HEK293 (cell line): ENCODE measurements around the gene PLB1.

Source experiments
- CTCF ChIA-PET: fragments of 350-600 bp; formaldehyde crosslinking; extraction: SDS; loops from one replicate; lab custom pipeline; 2021; ENCODE audit warnings: antibody characterized with exemption; lab: Yijun Ruan, JAX
- POLR2A ChIA-PET: fragments of 300-600 bp; formaldehyde crosslinking; extraction: SDS; loops from one replicate; lab custom pipeline; 2020; ENCODE audit warnings: antibody characterized with exemption, inconsistent platforms; lab: Yijun Ruan, JAX
- H3K27ac ChIP-seq: fragments of 200-500 bp; sonication (Bioruptor generic); 2 replicates; pipeline ENCODE4 v1.5.1; 2014; ENCODE audit warnings: low read depth, low read length, control low read depth, inconsistent platforms; ENCODE audit errors: extremely low read depth
- H3K36me3 ChIP-seq, 2 experiments: fragments of 200-500 bp in 1 of 2; sonication (Bioruptor generic) in 1 of 2; 1 replicate in 1 of 2; 2 replicates in 1 of 2; pipeline ENCODE4 v1.5.1; 2014 to 2017; ENCODE audit warnings: inconsistent platforms in 2 of 2, low read length in 2 of 2; ENCODE audit not compliant: control insufficient read depth in 2 of 2, insufficient read depth in 1 of 2
- H3K4me1 ChIP-seq: fragments of 200-500 bp; sonication (Bioruptor generic); 2 replicates; pipeline ENCODE4 v1.5.1; 2014; ENCODE audit warnings: mild to moderate bottlenecking, low read length, inconsistent platforms; ENCODE audit not compliant: control insufficient read depth, insufficient read depth
- H3K4me3 ChIP-seq: 2 replicates; pipeline ENCODE4 v1.5.1; 2011; ENCODE audit warnings: low read depth, mild to moderate bottlenecking, control low read depth, low read length, moderate library complexity
- H3K9me3 ChIP-seq: fragments of 200-500 bp; sonication (Bioruptor generic); 2 replicates; pipeline ENCODE4 v1.5.1; 2014; ENCODE audit warnings: low read depth, low read length, inconsistent platforms; ENCODE audit not compliant: control insufficient read depth, insufficient read depth
- EGR2 ChIP-seq: fragments of 450-650 bp; formaldehyde crosslinking; IDR thresholded peaks from 2 replicates; pipeline ENCODE4 v1.5.1; 2016; ENCODE audit warnings: low read depth, missing biosample characterization, missing genetic modification characterization
- KLF9 ChIP-seq: fragments of 450-650 bp; formaldehyde crosslinking; IDR thresholded peaks from 2 replicates; pipeline ENCODE4 v1.5.1; 2016; ENCODE audit warnings: missing biosample characterization, missing genetic modification characterization, low read depth
- MZF1 ChIP-seq: fragments of 450-650 bp; formaldehyde crosslinking; IDR thresholded peaks from 2 replicates; pipeline ENCODE4 v1.5.1; 2017; ENCODE audit warnings: missing biosample characterization, missing genetic modification characterization, borderline replicate concordance
- PBX3 ChIP-seq: sonication (generic); formaldehyde crosslinking; IDR thresholded peaks from 2 replicates; pipeline ENCODE4 v1.8.1; 2022; ENCODE audit warnings: mild to moderate bottlenecking, moderate library complexity, missing genetic modification reagents
- RBAK ChIP-seq: fragments of 450-650 bp; formaldehyde crosslinking; IDR thresholded peaks from 2 replicates; pipeline ENCODE4 v1.5.1; 2016; ENCODE audit warnings: missing biosample characterization, missing genetic modification characterization
- REPIN1 ChIP-seq: fragments of 450-650 bp; formaldehyde crosslinking; IDR thresholded peaks from 2 replicates; pipeline ENCODE4 v1.5.1; 2017; ENCODE audit warnings: missing biosample characterization, missing genetic modification characterization, low read depth
- REST ChIP-seq: fragments of 450-650 bp; formaldehyde crosslinking; IDR thresholded peaks from 2 replicates; pipeline ENCODE4 v1.5.1; 2016; ENCODE audit warnings: missing biosample characterization, missing genetic modification characterization
- TRIM28 ChIP-seq: IDR thresholded peaks from 2 replicates; pipeline ENCODE4 v1.6.1; 2011; ENCODE audit warnings: low read length, control low read depth, borderline replicate concordance
- ZBTB20 ChIP-seq: fragments of 450-650 bp; formaldehyde crosslinking; IDR thresholded peaks from 2 replicates; pipeline ENCODE4 v1.5.1; 2016; ENCODE audit warnings: missing biosample characterization, missing genetic modification characterization
- ZFHX2 ChIP-seq: fragments of 450-650 bp; formaldehyde crosslinking; conservative IDR thresholded peaks from 2 replicates; pipeline ENCODE4 v1.5.1; 2016; ENCODE audit warnings: missing biosample characterization, missing genetic modification characterization
- ZNF138 ChIP-seq: fragments of 450-650 bp; formaldehyde crosslinking; IDR thresholded peaks from 2 replicates; pipeline ENCODE4 v1.5.1; 2016; ENCODE audit warnings: missing biosample characterization, missing genetic modification characterization, borderline replicate concordance
- ZNF155 ChIP-seq: fragments of 450-650 bp; formaldehyde crosslinking; IDR thresholded peaks from 2 replicates; pipeline ENCODE4 v1.5.1; 2016; ENCODE audit warnings: missing biosample characterization, missing genetic modification characterization
- ZNF19 ChIP-seq: fragments of 450-650 bp; formaldehyde crosslinking; IDR thresholded peaks from 2 replicates; pipeline ENCODE4; 2016; ENCODE audit warnings: missing biosample characterization, missing genetic modification characterization, low read depth
- ZNF274 ChIP-seq, 2 experiments: fragments of 200-500 bp in 1 of 2; fragments of 450-650 bp in 1 of 2; sonication (Bioruptor generic) in 1 of 2; formaldehyde crosslinking in 1 of 2; IDR thresholded peaks; 2 replicates each; pipeline versions ENCODE4 v1.5.1 to v1.6.1; 2014 to 2016; ENCODE audit warnings: borderline replicate concordance in 1 of 2, inconsistent platforms in 1 of 2, low read length in 1 of 2, missing biosample characterization in 1 of 2, missing genetic modification characterization in 1 of 2
- ZNF398 ChIP-seq: fragments of 450-650 bp; formaldehyde crosslinking; IDR thresholded peaks from 2 replicates; pipeline ENCODE4 v1.5.1; 2017; ENCODE audit warnings: missing biosample characterization, missing genetic modification characterization
- ZNF416 ChIP-seq: fragments of 450-650 bp; formaldehyde crosslinking; IDR thresholded peaks from 2 replicates; pipeline ENCODE4 v1.5.1; 2016; ENCODE audit warnings: missing biosample characterization, missing genetic modification characterization
- ZNF426 ChIP-seq: fragments of 450-650 bp; formaldehyde crosslinking; IDR thresholded peaks from 2 replicates; pipeline ENCODE4 v1.5.1; 2017; ENCODE audit warnings: missing biosample characterization, missing genetic modification characterization, mild to moderate bottlenecking, inconsistent platforms, moderate library complexity
- ZNF433 ChIP-seq: fragments of 450-650 bp; formaldehyde crosslinking; IDR thresholded peaks from 2 replicates; pipeline ENCODE4 v1.5.1; 2016; ENCODE audit warnings: missing biosample characterization, missing genetic modification characterization, low read depth
- ZNF548 ChIP-seq: fragments of 450-650 bp; formaldehyde crosslinking; IDR thresholded peaks from 2 replicates; pipeline ENCODE4 v1.5.1; 2016; ENCODE audit warnings: missing biosample characterization, missing genetic modification characterization
- ZNF558 ChIP-seq: fragments of 450-650 bp; formaldehyde crosslinking; IDR thresholded peaks from 2 replicates; pipeline ENCODE4 v1.5.1; 2016; ENCODE audit warnings: missing biosample characterization, missing genetic modification characterization
- ZNF596 ChIP-seq: fragments of 450-650 bp; IDR thresholded peaks from 2 replicates; pipeline ENCODE4 v1.5.0; 2018; ENCODE audit warnings: missing biosample characterization, mild to moderate bottlenecking, missing genetic modification characterization, moderate library complexity
- ZNF707 ChIP-seq: fragments of 450-650 bp; formaldehyde crosslinking; IDR thresholded peaks from 2 replicates; pipeline ENCODE4 v1.5.1; 2016; ENCODE audit warnings: missing biosample characterization, missing genetic modification characterization
- ZNF747 ChIP-seq: fragments of 450-650 bp; formaldehyde crosslinking; IDR thresholded peaks from 2 replicates; pipeline ENCODE4 v1.5.1; 2016; ENCODE audit warnings: missing biosample characterization, missing genetic modification characterization
- ZNF785 ChIP-seq: fragments of 450-650 bp; formaldehyde crosslinking; IDR thresholded peaks from 2 replicates; pipeline ENCODE4 v1.5.1; 2016; ENCODE audit warnings: missing biosample characterization, missing genetic modification characterization
- ZNF843 ChIP-seq: fragments of 450-650 bp; formaldehyde crosslinking; IDR thresholded peaks from 2 replicates; pipeline ENCODE4 v1.5.1; 2016; ENCODE audit warnings: missing biosample characterization, missing genetic modification characterization
- TF ChIP-seq, protein P1 (sequence below): fragments of 450-650 bp; formaldehyde crosslinking; IDR thresholded peaks from 2 replicates; pipeline ENCODE4 v1.5.1; 2017; ENCODE audit warnings: missing biosample characterization, missing genetic modification characterization

The PLB1 gene

GRCh38 chr2:28626891-28627421 lies 131.1 kb downstream of the PLB1 start:
- Histone ChIP-seq H3K4me3 (no peak overlapping the region), H3K36me3 (no peaks in the 10 kb centered on the region), H3K9me3 (no peaks in the 10 kb centered on the region), H3K4me1 (no peaks in the 10 kb centered on the region), H3K27ac (no peak overlapping the region)
- CTCF ChIA-PET, result no interaction called here
- POLR2A ChIA-PET, result no interaction called here
- TF ChIP-seq ZFHX2 (tag by site-specific recombination) (peak; percentile 68), ZNF707 (tag by site-specific recombination) (no peak), ZNF138 (tag by site-specific recombination) (no peak), ZNF274 (IDR thresholded peaks at IDR 0.05; ENCODE audit: low read length) (no peak), ZNF274 (tag by site-specific recombination; IDR thresholded peaks at IDR 0.05; ENCODE audit: borderline replicate concordance) (no peak), ZNF785 (no peak), ZNF843 (no peak), ZNF416 (no peak), EGR2 (tag by site-specific recombination) (peak; percentile 47; the same call in 1 of the 2 replicates), ZNF747 (tag by site-specific recombination) (no peak), ZNF398 (tag by site-specific recombination) (no peak)

GRCh38 chr2:28627722-28628480 lies 132.0 kb downstream of the PLB1 start:
- H3K36me3 ChIP-seq, result no peaks in the 10 kb centered on the region
- CTCF ChIA-PET, result no interaction called here
- POLR2A ChIA-PET, result no interaction called here
- H3K4me1 ChIP-seq, result no peaks in the 10 kb centered on the region
- no peak overlapping the region for H3K27ac ChIP-seq
- H3K4me3 ChIP-seq, result no peak overlapping the region
- H3K9me3 ChIP-seq, result no peaks in the 10 kb centered on the region
- TF ChIP-seq KLF9 (tag by site-specific recombination) (no peak), ZNF426 (tag by site-specific recombination) (no peak), ZBTB20 (tag by site-specific recombination) (no peak), ZNF155 (tag by site-specific recombination) (no peak), ZNF558 (tag by site-specific recombination) (no peak), REPIN1 (tag by site-specific recombination) (no peak), ZNF433 (tag by site-specific recombination) (no peak), RBAK (tag by site-specific recombination) (no peak), PBX3 (no peak), ZNF596 (tag by site-specific recombination) (no peak), TRIM28 (no peak), REST (tag by site-specific recombination) (no peak), ZNF19 (tag by site-specific recombination) (no peak), MZF1 (tag by site-specific recombination) (no peak), ZNF548 (tag by site-specific recombination) (no peak)
- TF ChIP-seq, protein P1, sequence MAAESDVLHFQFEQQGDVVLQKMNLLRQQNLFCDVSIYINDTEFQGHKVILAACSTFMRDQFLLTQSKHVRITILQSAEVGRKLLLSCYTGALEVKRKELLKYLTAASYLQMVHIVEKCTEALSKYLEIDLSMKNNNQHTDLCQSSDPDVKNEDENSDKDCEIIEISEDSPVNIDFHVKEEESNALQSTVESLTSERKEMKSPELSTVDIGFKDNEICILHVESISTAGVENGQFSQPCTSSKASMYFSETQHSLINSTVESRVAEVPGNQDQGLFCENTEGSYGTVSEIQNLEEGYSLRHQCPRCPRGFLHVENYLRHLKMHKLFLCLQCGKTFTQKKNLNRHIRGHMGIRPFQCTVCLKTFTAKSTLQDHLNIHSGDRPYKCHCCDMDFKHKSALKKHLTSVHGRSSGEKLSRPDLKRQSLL (tag by site-specific recombination), result no peak
